ENCODE results near the gene CENPV.
A peak's percentile ranks its signal among the peaks of the same experiment; 100 is the strongest.
"Not testable (repeated sequence)": the region's sequence is repeated elsewhere in the genome, so short reads cannot be mapped to it uniquely, and the experiment has no call there.

Gene CENPV

GRCh38 chr17:16353317-16354174, at the start of gene CENPV:
CENPV (minus strand) TSS chr17:16353469; CDS start chr17:16353436, 33 bp downstream.
- peak; percentile 55 for DNase-seq (ENCODE audit: low read depth)

- no peak for DNase-seq (ENCODE audit: low read depth)
Observed at GRCh38 chr17:16398270-16399267, 45.3 kb upstream of the CENPV start.

- DNase-seq (ENCODE audit: low read depth): not testable (repeated sequence)
Observed at GRCh38 chr17:16396693-16397092, 43.4 kb upstream of the CENPV start.

GRCh38 chr17:16395887-16396286, 42.6 kb upstream of the CENPV start:
- DNase-seq (ENCODE audit: low read depth): not testable (repeated sequence)

GRCh38 chr17:16392491-16392890, 39.2 kb upstream of the CENPV start:
- not testable (repeated sequence) for DNase-seq (ENCODE audit: low read depth)

GRCh38 chr17:16391451-16391850, 38.2 kb upstream of the CENPV start:
- DNase-seq (ENCODE audit: low read depth): no peak

- DNase-seq (ENCODE audit: low read depth): not testable (repeated sequence)
Observed at GRCh38 chr17:16386126-16386507, 32.8 kb upstream of the CENPV start.

- no peak for DNase-seq (ENCODE audit: low read depth)
Observed at GRCh38 chr17:16384557-16384956, 31.3 kb upstream of the CENPV start.

- no peak for DNase-seq (ENCODE audit: low read depth)
Observed at GRCh38 chr17:16383772-16384287, 30.6 kb upstream of the CENPV start.

GRCh38 chr17:16383216-16383615, 29.9 kb upstream of the CENPV start:
- no peak for DNase-seq (ENCODE audit: low read depth)

- DNase-seq (ENCODE audit: low read depth): peak; percentile 18
Observed at GRCh38 chr17:16381496-16381820, 28.2 kb upstream of the CENPV start.

- peak; percentile 91 for DNase-seq (ENCODE audit: low read depth)
Observed at GRCh38 chr17:16380640-16381495, 27.6 kb upstream of the CENPV start, which contains the start of gene UBB. UBB (plus strand) TSS chr17:16381091; CDS start chr17:16381908, 817 bp downstream.

- DNase-seq (ENCODE audit: low read depth): no peak
Observed at GRCh38 chr17:16379654-16380053, 26.4 kb upstream of the CENPV start.

GRCh38 chr17:16378636-16379282, 25.5 kb upstream of the CENPV start:
- no peak for DNase-seq (ENCODE audit: low read depth)

GRCh38 chr17:16377941-16378341, 24.7 kb upstream of the CENPV start:
- DNase-seq (ENCODE audit: low read depth): no peak

GRCh38 chr17:16374146-16374938, 21.1 kb upstream of the CENPV start:
- no peak for DNase-seq (ENCODE audit: low read depth)

GRCh38 chr17:16371742-16372141, 18.5 kb upstream of the CENPV start:
- no peak for DNase-seq (ENCODE audit: low read depth)

- no peak for DNase-seq (ENCODE audit: low read depth)
Observed at GRCh38 chr17:16364625-16365024, 11.4 kb upstream of the CENPV start.

- DNase-seq (ENCODE audit: low read depth): peak; percentile 63
Observed at GRCh38 chr17:16363749-16364536, 10.7 kb upstream of the CENPV start.
